Mammary epithelial cell (primary cell): ENCODE measurements around the gene SLCO3A1.

Source experiments
- EZH2 ChIP-seq: IDR thresholded peaks from 2 replicates; pipeline ENCODE4 v1.6.1; 2012; ENCODE audit warnings: low read length, inconsistent platforms, borderline replicate concordance
- TF ChIP-seq, protein P1 (sequence below), 2 donors: IDR thresholded peaks in 1 of 2; conservative IDR thresholded peaks in 1 of 2; 2 replicates each; pipeline ENCODE4 v1.5.1; 2011 to 2012; ENCODE audit warnings: inconsistent platforms in 2 of 2, low read length in 2 of 2, mild to moderate bottlenecking in 2 of 2, control low read depth in 1 of 2, low read depth in 1 of 2; ENCODE audit not compliant: insufficient read depth in 1 of 2; ENCODE audit errors: extremely low read depth in 1 of 2

DNA sequence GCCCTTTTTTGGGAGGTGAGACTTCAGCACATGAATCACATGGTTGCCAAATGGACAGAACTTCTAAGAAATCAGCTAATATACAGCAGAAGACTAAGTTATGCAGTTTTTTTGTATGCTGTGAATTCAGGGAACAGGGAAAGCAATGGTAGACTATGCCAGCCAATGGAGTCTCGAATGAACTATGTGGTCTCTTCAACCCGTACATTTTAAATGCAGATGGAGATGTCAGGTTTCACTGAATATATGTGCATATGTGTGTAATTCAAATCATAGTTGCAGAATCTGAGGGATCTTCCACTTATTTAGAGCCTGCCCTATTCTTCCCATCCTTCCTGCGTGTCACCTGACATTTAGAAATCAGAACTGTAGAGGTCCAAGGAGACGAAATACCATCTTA, 187.9 kb downstream of the SLCO3A1 start:
- TF ChIP-seq, protein P1, sequence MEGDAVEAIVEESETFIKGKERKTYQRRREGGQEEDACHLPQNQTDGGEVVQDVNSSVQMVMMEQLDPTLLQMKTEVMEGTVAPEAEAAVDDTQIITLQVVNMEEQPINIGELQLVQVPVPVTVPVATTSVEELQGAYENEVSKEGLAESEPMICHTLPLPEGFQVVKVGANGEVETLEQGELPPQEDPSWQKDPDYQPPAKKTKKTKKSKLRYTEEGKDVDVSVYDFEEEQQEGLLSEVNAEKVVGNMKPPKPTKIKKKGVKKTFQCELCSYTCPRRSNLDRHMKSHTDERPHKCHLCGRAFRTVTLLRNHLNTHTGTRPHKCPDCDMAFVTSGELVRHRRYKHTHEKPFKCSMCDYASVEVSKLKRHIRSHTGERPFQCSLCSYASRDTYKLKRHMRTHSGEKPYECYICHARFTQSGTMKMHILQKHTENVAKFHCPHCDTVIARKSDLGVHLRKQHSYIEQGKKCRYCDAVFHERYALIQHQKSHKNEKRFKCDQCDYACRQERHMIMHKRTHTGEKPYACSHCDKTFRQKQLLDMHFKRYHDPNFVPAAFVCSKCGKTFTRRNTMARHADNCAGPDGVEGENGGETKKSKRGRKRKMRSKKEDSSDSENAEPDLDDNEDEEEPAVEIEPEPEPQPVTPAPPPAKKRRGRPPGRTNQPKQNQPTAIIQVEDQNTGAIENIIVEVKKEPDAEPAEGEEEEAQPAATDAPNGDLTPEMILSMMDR (conservative IDR thresholded peaks at IDR 0.05 in 1 of 2, IDR thresholded peaks at IDR 0.05 in 1 of 2; ENCODE audit: extremely low read depth in 1 of 2, insufficient read depth in 1 of 2, low read depth in 1 of 2, low read length in 2 of 2): no peak
- TF ChIP-seq EZH2: no peak
